ENCODE data around the gene PRDM7.
"Not testable (repeated sequence)": the region's sequence is repeated elsewhere in the genome, so short reads cannot be mapped to it uniquely, and the experiment has no call there.

Gene PRDM7

DNA sequence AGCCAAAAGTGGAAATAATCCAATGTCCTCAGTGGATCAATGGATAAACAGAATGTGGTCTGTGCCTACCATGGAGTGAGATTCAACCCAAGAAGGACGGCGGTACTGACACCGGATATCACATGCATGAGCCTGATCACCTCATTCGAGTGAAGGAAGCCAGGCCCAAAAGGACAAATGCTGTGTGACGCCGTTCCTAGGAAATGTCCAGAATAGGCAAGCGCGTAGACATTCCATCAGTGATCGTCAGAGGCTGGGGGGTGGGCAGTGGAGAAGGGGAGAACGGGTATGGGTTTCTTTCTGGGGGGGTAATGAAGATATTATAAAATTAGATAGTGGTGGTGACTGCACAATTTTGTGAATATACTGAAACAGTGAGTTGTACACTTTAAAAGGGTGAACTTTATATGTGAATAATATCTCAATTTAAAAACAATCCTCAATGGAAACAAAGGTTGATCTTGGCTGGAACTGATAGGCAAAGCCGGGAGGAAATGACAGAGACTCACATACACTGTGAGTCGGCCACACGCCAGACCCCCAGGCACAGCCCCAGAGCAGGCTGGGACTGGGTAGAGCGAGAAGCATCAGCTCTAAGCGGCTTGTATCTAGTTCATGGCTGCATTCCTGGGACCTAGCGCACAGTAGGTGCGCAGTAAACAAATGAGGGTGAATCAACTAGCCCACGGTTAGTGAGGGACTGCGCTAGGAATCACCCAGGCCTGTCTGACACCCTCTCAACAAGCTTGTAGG lies 61.4 kb downstream of the PRDM7 start:
- DNase-seq (ENCODE audit: low read depth in 2 of 3, low spot score in 2 of 3) = no peak

DNA sequence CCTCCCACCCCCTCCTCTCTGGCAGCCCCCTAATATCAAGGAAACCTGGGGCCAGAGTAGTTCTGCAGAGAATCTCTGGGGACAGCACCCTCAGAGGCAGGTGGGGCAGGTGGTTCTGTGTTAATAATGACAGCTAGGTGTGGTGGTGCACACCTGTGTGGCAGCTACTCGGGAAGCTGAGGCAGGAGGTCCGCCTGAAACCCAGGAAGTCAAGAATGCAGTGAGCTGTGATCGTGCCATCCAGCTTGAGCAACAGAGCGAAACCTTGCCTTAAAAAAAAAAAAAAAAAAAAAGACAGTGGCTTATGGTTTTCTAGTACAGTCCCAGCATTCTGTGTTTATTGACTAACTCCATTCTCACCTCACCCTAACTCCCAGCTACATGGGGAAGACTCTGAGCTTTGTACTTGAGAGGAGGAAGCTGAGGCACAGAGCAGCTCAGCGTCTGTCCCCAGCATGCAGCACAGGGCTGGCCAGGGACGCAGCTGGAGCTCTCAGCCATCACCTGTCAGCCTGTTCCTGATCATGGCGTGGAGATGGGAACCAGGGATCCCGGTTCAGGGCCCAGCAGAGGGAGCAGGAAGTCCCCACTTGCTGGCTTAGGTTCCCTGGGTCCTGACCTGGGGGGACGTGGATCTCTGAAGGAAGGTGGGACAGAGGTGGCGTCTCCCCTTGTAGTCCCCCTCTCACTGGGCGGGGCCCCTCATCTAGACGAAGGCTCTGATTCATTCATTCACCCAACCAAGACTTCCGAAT lies 64.0 kb downstream of the PRDM7 start:
- no peak for DNase-seq (ENCODE audit: low read depth in 2 of 3, low spot score in 2 of 3)

DNA sequence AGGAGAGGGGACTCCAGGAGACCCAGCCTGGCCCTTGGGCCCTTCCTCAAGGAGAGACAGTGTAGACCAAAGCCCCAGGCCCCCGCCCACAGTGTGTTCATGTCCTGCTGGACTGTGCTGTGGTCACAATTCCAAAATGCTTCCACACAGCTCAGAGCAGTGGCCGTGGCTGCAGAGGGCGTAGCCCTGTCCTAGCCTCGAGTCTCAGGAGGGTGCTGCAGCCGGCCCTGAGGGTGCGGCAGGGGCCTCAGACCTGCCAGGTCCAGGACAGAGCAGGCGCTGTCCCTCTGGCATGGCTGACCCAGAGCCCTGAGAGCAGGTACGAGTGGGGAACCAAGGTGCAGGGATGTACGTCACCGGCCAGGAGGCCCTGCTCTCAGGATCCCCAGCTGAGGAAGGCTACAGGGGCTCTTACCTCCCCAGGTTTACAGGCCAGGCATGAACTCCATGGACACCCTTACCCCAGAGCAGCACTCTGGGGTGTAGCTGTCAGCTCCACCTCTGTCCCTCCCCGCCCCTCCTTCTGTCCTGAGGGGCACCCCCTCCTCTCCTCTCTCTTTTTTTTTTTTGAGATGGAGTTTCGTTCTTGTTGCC lies 65.1 kb downstream of the PRDM7 start:
- DNase-seq (ENCODE audit: low read depth in 2 of 3, low spot score in 2 of 3) = no peak

DNA sequence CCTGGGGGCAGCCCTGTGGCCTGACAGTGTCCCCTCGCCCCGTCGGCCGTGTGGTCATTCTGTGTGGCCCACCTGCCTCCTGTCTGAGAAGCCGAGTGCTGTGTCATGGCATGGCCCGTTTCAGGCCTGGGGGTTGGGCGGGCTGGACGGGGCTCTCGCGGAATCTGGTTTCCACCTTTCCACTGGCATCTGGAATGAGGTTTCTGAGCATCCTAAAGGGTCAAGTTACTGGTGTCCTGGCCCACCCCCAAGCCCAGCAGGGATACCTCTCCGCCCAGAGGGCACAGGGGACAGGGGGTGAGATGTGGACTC lies 65.7 kb downstream of the PRDM7 start:
- DNase-seq (ENCODE audit: low read depth in 2 of 3, low spot score in 2 of 3) = no peak

DNA sequence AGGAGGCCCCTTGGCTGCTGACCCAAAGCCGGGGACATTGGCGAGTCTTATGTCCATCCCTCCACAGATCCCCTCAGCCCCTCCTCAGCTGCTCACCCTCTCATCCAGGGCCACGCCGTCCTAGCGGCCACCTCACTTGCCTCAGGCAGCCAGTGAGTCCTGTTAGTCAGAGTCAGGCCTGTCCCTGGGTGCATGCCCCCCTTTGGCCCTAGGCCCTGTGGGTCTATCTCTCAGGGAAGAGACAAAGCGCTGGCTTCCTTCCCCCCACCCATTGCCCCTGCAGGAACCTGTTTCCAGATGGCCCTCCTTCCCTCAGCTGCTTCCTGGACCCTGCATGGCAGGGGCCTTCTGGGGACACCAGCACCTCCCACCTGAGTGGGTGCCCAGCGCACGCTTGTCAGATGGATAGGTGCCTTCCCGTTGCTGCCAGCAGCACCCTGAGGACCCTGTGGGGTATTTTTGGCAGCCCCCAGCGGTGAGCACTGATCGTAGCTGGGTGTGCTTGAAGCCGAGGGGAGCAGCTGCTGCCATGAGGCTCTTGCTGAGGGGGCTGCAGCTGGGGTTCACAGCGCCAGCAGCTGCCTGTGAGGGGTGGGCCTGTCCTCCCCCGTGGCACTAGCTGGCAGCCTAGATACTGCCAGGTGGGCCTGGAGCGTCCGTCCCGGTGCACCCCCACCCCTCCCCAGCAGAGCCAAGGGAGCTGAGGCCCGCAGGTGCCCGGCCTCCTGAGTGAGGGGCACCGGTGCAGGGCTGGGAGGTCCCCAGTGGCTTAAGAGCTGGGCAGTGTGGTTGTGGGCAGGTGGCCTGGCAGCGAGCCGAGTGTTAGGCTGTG lies 66.2 kb downstream of the PRDM7 start:
- no peak for DNase-seq (ENCODE audit: low read depth in 2 of 3, low spot score in 2 of 3)

DNA sequence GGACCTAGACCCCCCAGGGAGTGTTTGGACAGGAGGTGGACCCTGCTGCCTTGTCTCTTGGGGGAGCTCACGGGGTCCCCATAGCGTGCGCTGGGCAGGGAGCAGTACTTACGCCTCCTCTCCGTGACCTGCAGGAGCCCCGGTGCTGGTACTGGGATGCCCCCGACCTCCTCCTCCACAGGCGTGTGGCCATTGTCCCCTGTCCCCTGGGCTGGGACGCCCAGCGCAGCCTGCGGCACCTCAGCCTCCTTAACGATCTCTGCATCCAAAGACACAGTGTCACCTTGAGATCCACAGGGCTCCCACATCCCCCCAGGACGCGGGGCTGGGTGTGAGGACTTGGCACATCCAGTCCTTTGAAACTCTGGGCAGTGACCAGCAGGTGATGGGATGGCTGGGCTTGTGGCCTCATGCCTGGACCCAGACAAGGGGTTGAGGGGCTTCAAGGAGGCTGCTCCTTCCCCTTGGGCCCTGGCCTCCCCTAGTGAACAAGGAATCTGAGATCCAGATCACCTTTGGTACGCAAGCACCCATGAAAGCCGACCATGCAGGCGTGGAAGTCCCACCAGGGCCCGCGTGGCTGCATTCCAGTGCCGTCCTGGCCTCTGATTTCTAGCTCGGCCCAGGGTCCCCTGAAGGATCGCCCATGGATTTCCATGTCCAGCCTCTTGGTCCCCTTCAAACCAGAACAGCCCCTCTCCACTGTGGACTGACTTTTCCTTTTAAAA lies 67.8 kb downstream of the PRDM7 start:
- DNase-seq (ENCODE audit: low read depth in 2 of 3, low spot score in 2 of 3) = no peak

DNA sequence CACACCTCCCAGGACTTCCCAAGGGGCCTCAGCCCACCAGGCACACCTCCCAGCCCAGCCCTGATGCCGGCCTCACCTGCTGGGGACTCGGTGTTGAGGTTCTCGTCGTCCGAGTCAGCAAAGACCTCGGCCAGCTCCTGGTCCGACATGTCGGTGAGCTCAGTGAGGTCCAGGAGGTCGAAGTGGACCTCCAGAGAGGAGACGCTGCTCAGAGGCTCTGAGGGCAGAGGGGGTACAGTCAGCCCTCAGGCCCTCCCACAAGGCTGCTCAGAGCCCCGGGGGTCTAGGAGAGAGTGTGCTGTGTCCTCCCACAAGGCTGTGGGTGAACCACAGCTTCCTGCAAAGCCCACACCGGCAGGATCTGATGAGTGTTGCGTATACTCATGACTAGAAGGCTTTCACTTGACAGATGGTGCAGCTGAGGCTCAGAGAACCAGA lies 68.4 kb downstream of the PRDM7 start:
- peak; percentile 40 to 46 (median 43) for DNase-seq (ENCODE audit: low read depth in 2 of 3, low spot score in 2 of 3)

DNA sequence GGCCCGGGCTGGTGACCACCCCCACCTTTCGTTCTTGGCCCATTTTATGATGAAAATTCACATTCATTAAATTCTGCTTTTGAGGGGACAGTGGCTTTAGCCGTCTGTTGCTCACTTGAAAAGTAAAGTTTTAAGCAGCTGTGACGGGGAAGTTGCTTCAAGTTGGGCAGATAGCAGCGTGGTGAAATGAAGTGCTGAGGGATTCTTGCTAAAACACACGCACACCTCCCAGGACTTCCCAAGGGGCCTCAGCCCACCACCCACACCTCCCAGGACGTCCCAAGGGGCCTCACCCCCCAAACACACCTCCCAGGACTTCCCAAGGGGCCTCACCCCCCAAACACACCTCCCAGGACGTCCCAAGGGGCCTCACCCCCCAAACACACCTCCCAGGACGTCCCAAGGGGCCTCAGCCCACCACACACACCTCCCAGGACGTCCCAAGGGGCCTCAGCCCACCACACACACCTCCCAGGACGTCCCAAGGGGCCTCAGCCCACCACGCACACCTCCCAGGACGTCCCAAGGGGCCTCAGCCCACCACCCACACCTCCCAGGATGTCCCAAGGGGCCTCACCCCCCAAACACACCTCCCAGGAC lies 69.4 kb downstream of the PRDM7 start:
- not testable (repeated sequence) for DNase-seq (ENCODE audit: low read depth in 2 of 3, low spot score in 2 of 3)

DNA sequence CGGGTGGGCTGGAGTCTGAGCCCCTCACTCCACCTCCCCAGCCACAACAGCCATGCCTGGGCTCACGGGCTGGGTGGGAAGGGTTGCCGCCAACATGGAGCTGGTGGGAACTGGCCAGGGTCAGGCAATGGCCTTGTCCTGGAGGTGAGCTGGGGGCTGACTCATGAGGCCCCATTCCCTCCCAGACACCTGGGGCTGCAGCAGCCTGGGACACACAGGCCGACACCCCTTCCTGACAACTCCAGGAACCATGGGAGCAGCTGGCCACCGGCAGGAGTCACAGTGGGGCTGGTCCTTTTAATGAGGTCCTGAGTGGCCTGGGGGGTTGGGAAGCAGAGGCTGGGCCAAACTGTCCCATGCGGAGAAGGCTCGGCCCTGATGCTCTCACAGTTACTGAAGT lies 70.1 kb downstream of the PRDM7 start:
- no peak for DNase-seq (ENCODE audit: low read depth in 2 of 3, low spot score in 2 of 3)

Measured in activated CD8-positive, alpha-beta memory T cell treated with anti-CD3 and anti-CD28 coated beads for 48 hours (primary cell).